ENCODE measurements around the gene CYP4F22. TPM values are rescaled to one million over a fixed set of nuclear protein-coding genes. Genes with fewer than 3 reads are reported as not detected.

Gene CYP4F22
- not detected for polyA plus RNA-seq (2013, experiment 1 of 2)
- not detected for polyA plus RNA-seq (2013, experiment 2 of 2)

- Histone ChIP-seq H3K36me3 (ENCODE audit: control insufficient read depth, insufficient read depth, low read length) (no peaks in the 10 kb centered on the region), H3K4me3 (ENCODE audit: extremely low read depth, insufficient read depth, low read length, poor library complexity, severe bottlenecking) (no peak within 1 kb of the TSS), H3K27ac (ENCODE audit: low read depth, low read length, severe bottlenecking) (no peak within 1 kb of the TSS), H3K4me1 (ENCODE audit: control insufficient read depth, insufficient read depth, low read length, poor library complexity, severe bottlenecking) (no peaks in the 10 kb centered on the region), H3K9me3 (ENCODE audit: control insufficient read depth, low read length) (peaks cover 44% of the 10 kb centered on the region)
- WGBS, 2 experiments (ENCODE audit: insufficient coverage in 2 of 2) = 89% methylated on average over 46 to 51 of the region's 52 CpGs
These were observed at the start of gene CYP4F22 for GRCh38 chr19:15508035-15508710. TSS of gene CYP4F22 (plus strand) at chr19:15508525. CDS start at chr19:15525337, 16,812 bp downstream.

- 83 to 85% methylated on average over 1 to 2 of the region's 2 CpGs for WGBS, 2 experiments (ENCODE audit: insufficient coverage in 2 of 2)
- Histone ChIP-seq H3K27ac (ENCODE audit: low read depth, low read length, severe bottlenecking) (no peak overlapping the region), H3K4me3 (ENCODE audit: extremely low read depth, insufficient read depth, low read length, poor library complexity, severe bottlenecking) (no peak overlapping the region), H3K36me3 (ENCODE audit: control insufficient read depth, insufficient read depth, low read length) (no peaks in the 10 kb centered on the region), H3K4me1 (ENCODE audit: control insufficient read depth, insufficient read depth, low read length, poor library complexity, severe bottlenecking) (no peaks in the 10 kb centered on the region), H3K9me3 (ENCODE audit: control insufficient read depth, low read length) (no peaks in the 10 kb centered on the region)
These were observed 46.6 kb upstream of the CYP4F22 start for GRCh38 chr19:15461694-15462093.

GRCh38 chr19:15463861-15464371 is 44.4 kb upstream of the CYP4F22 start:
- Histone ChIP-seq H3K9me3 (ENCODE audit: control insufficient read depth, low read length) (no peaks in the 10 kb centered on the region), H3K27ac (ENCODE audit: low read depth, low read length, severe bottlenecking) (no peak overlapping the region), H3K36me3 (ENCODE audit: control insufficient read depth, insufficient read depth, low read length) (no peaks in the 10 kb centered on the region), H3K4me3 (ENCODE audit: extremely low read depth, insufficient read depth, low read length, poor library complexity, severe bottlenecking) (no peak overlapping the region), H3K4me1 (ENCODE audit: control insufficient read depth, insufficient read depth, low read length, poor library complexity, severe bottlenecking) (no peaks in the 10 kb centered on the region)
- 82 to 89% methylated on average over 9 to 17 of the region's 25 CpGs for WGBS, 2 experiments (ENCODE audit: insufficient coverage in 2 of 2)

- no peak within 1 kb of the TSS for H3K4me3 ChIP-seq (ENCODE audit: extremely low read depth, insufficient read depth, low read length, poor library complexity, severe bottlenecking)
- H3K36me3 ChIP-seq (ENCODE audit: control insufficient read depth, insufficient read depth, low read length) = no peaks in the 10 kb centered on the region
- WGBS, 2 experiments (ENCODE audit: insufficient coverage in 2 of 2) = 67 to 78% methylated on average over 8 to 11 of the region's 17 CpGs
- no peaks in the 10 kb centered on the region for H3K9me3 ChIP-seq (ENCODE audit: control insufficient read depth, low read length)
- no peak within 1 kb of the TSS for H3K27ac ChIP-seq (ENCODE audit: low read depth, low read length, severe bottlenecking)
- no peaks in the 10 kb centered on the region for H3K4me1 ChIP-seq (ENCODE audit: control insufficient read depth, insufficient read depth, low read length, poor library complexity, severe bottlenecking)
These were observed 43.6 kb upstream of the CYP4F22 start, which contains the start of gene RASAL3 for GRCh38 chr19:15464394-15465385. TSS of gene RASAL3 (minus strand) at chr19:15464544. CDS start at chr19:15464358, 186 bp downstream.

- WGBS, 2 experiments (ENCODE audit: insufficient coverage in 2 of 2) = 60 to 61% methylated on average over 7 to 8 of the region's 8 CpGs
- Histone ChIP-seq H3K36me3 (ENCODE audit: control insufficient read depth, insufficient read depth, low read length) (no peaks in the 10 kb centered on the region), H3K4me3 (ENCODE audit: extremely low read depth, insufficient read depth, low read length, poor library complexity, severe bottlenecking) (no peak overlapping the region), H3K4me1 (ENCODE audit: control insufficient read depth, insufficient read depth, low read length, poor library complexity, severe bottlenecking) (no peaks in the 10 kb centered on the region), H3K27ac (ENCODE audit: low read depth, low read length, severe bottlenecking) (no peak overlapping the region), H3K9me3 (ENCODE audit: control insufficient read depth, low read length) (peaks cover 6% of the 10 kb centered on the region)
These were observed 41.2 kb upstream of the CYP4F22 start for GRCh38 chr19:15466851-15467733.

GRCh38 chr19:15467734-15468214 is 40.6 kb upstream of the CYP4F22 start:
- no peaks in the 10 kb centered on the region for H3K36me3 ChIP-seq (ENCODE audit: control insufficient read depth, insufficient read depth, low read length)
- no peaks in the 10 kb centered on the region for H3K4me1 ChIP-seq (ENCODE audit: control insufficient read depth, insufficient read depth, low read length, poor library complexity, severe bottlenecking)
- peaks cover 6% of the 10 kb centered on the region for H3K9me3 ChIP-seq (ENCODE audit: control insufficient read depth, low read length)
- no peak overlapping the region for H3K27ac ChIP-seq (ENCODE audit: low read depth, low read length, severe bottlenecking)
- no peak overlapping the region for H3K4me3 ChIP-seq (ENCODE audit: extremely low read depth, insufficient read depth, low read length, poor library complexity, severe bottlenecking)
- 45 to 59% methylated on average over 4 to 5 of the region's 6 CpGs for WGBS, 2 experiments (ENCODE audit: insufficient coverage in 2 of 2)

GRCh38 chr19:15468675-15469512 is 39.4 kb upstream of the CYP4F22 start:
- Histone ChIP-seq H3K9me3 (ENCODE audit: control insufficient read depth, low read length) (peaks cover 6% of the 10 kb centered on the region), H3K36me3 (ENCODE audit: control insufficient read depth, insufficient read depth, low read length) (no peaks in the 10 kb centered on the region), H3K27ac (ENCODE audit: low read depth, low read length, severe bottlenecking) (no peak overlapping the region), H3K4me3 (ENCODE audit: extremely low read depth, insufficient read depth, low read length, poor library complexity, severe bottlenecking) (no peak overlapping the region), H3K4me1 (ENCODE audit: control insufficient read depth, insufficient read depth, low read length, poor library complexity, severe bottlenecking) (no peaks in the 10 kb centered on the region)
- 69 to 76% methylated on average over 10 to 12 of the region's 12 CpGs for WGBS, 2 experiments (ENCODE audit: insufficient coverage in 2 of 2)

- Histone ChIP-seq H3K27ac (ENCODE audit: low read depth, low read length, severe bottlenecking) (no peak overlapping the region), H3K9me3 (ENCODE audit: control insufficient read depth, low read length) (peaks cover 10% of the 10 kb centered on the region), H3K4me3 (ENCODE audit: extremely low read depth, insufficient read depth, low read length, poor library complexity, severe bottlenecking) (no peak overlapping the region), H3K36me3 (ENCODE audit: control insufficient read depth, insufficient read depth, low read length) (no peaks in the 10 kb centered on the region), H3K4me1 (ENCODE audit: control insufficient read depth, insufficient read depth, low read length, poor library complexity, severe bottlenecking) (no peaks in the 10 kb centered on the region)
- 51 to 54% methylated on average over 61 of the region's 65 CpGs for WGBS, 2 experiments (ENCODE audit: insufficient coverage in 2 of 2)
These were observed 38.6 kb upstream of the CYP4F22 start for GRCh38 chr19:15469513-15470297.

- Histone ChIP-seq H3K4me1 (ENCODE audit: control insufficient read depth, insufficient read depth, low read length, poor library complexity, severe bottlenecking) (no peaks in the 10 kb centered on the region), H3K27ac (ENCODE audit: low read depth, low read length, severe bottlenecking) (no peak overlapping the region), H3K4me3 (ENCODE audit: extremely low read depth, insufficient read depth, low read length, poor library complexity, severe bottlenecking) (no peak overlapping the region), H3K9me3 (ENCODE audit: control insufficient read depth, low read length) (peaks cover 18% of the 10 kb centered on the region), H3K36me3 (ENCODE audit: control insufficient read depth, insufficient read depth, low read length) (no peaks in the 10 kb centered on the region)
- whole genome bisulfite sequencing, 2 experiments (ENCODE audit: insufficient coverage in 2 of 2) = 82 to 84% methylated on average over 24 to 31 of the region's 31 CpGs
These were observed 36.7 kb upstream of the CYP4F22 start for GRCh38 chr19:15471639-15472101.

Measured in mesodermal cell (in vitro differentiated cells).